Upper lobe of left lung (tissue), 4 donors: ENCODE data around the gene TFPI.

Experiments
- CTCF ChIP-seq, 6 experiments: fragments of 450-650 bp in 4 of 6; fragments of 200-600 bp in 2 of 6; sonication (generic) in 2 of 6; IDR thresholded peaks; one replicate each; pipeline ENCODE4 v1.5.1; 2016 to 2019; ENCODE audit warnings: antibody characterized with exemption in 6 of 6
- POLR2A ChIP-seq, 4 donors: fragments of 450-650 bp; IDR thresholded peaks; one replicate each; pipeline ENCODE4 v1.5.1; 2016 to 2017; ENCODE audit warnings: antibody characterized with exemption in 4 of 4, mild to moderate bottlenecking in 2 of 4
- POLR2AphosphoS5 ChIP-seq, 2 donors: sonication (generic); formaldehyde crosslinking; IDR thresholded peaks; one replicate each; pipeline ENCODE4 v1.5.1; 2017; ENCODE audit warnings: antibody characterized with exemption in 2 of 2

GRCh38 chr2:187506416-187506815 is 47.8 kb downstream of the TFPI start:
- no peak for TF ChIP-seq POLR2A (IDR thresholded peaks at IDR 0.05)
- TF ChIP-seq CTCF (IDR thresholded peaks at IDR 0.05): no peak
- TF ChIP-seq POLR2AphosphoS5 (IDR thresholded peaks at IDR 0.05): no peak
